Measurements from ENCODE around the gene LTA4H.

- no peak for TF ChIP-seq CTCF (tag by site-specific recombination; IDR thresholded peaks at IDR 0.05)
- TF ChIP-seq PBX3 (CRISPR knock-in tag; IDR thresholded peaks at IDR 0.05): no peak
- no peak for TF ChIP-seq ZNF423 (tag by site-specific recombination; IDR thresholded peaks at IDR 0.05)
- no peak for TF ChIP-seq ZNF510 (tag by site-specific recombination; IDR thresholded peaks at IDR 0.05; ENCODE audit: insufficient replicate concordance)
- no peak for TF ChIP-seq ZNF10 (tag by site-specific recombination; IDR thresholded peaks at IDR 0.05)
- TF ChIP-seq ZNF335 (tag by site-specific recombination; conservative IDR thresholded peaks at IDR 0.05): no peak
- no peak for TF ChIP-seq HOXC10 (CRISPR knock-in tag; IDR thresholded peaks at IDR 0.05)
- TF ChIP-seq ZNF670 (tag by site-specific recombination; IDR thresholded peaks at IDR 0.05; ENCODE audit: low read depth): no peak
- no peak for TF ChIP-seq PATZ1 (tag by site-specific recombination; IDR thresholded peaks at IDR 0.05)
- TF ChIP-seq ZBTB8A (tag by site-specific recombination; IDR thresholded peaks at IDR 0.05): no peak
- TF ChIP-seq ZNF768 (tag by site-specific recombination; IDR thresholded peaks at IDR 0.05): no peak
- TF ChIP-seq MZF1 (tag by site-specific recombination; IDR thresholded peaks at IDR 0.05; ENCODE audit: borderline replicate concordance): no peak
- no peak for TF ChIP-seq ZNF274 (IDR thresholded peaks at IDR 0.05; ENCODE audit: low read length)
- TF ChIP-seq ZNF274 (tag by site-specific recombination; IDR thresholded peaks at IDR 0.05; ENCODE audit: borderline replicate concordance): no peak
- no peak for TF ChIP-seq ZNF639 (tag by site-specific recombination; IDR thresholded peaks at IDR 0.05)
These were observed 37.4 kb downstream of the LTA4H start for GRCh38 chr12:95997911-95998510.

Measured in HEK293 (cell line).